ENCODE measurements around the gene PSMA6.
"Not testable (repeated sequence)": the region's sequence is repeated elsewhere in the genome, so short reads cannot be mapped to it uniquely, and the experiment has no call there.

PSMA6 gene

DNA sequence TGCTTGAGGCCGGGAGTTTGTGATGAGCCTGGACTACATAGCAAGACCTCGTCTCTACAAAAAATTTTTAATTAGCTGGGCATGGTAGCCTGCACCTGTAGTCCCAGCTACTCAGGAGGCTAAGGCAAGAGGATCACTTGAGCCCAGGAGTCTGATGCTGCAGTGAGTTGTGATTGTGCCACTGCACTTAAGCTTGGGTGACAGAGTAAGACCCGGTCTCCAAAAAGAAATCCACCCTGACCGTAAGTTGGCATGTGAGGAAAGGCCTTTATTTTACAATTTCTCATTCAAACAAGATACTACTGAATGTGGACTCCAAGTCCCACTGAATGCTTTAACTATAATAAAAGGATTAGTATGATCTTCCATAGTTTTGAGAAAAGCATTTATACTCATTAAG, 27.3 kb downstream of the PSMA6 start:
- ATAC-seq (ENCODE audit: low read depth) (no peak), DNase-seq (ENCODE audit: low spot score in 2 of 2) (no peak)
- Mint-ChIP-seq H3K9me3 (no peaks in the 10 kb centered on the region), H3K4me1 (no peaks in the 10 kb centered on the region), H3K27ac (no peak overlapping the region), H3K27me3 (no peaks in the 10 kb centered on the region), H3K4me3 (no peak overlapping the region), H3K36me3 (peaks cover 14% of the 10 kb centered on the region)

GRCh38 chr14:35320472-35320871, 28.3 kb downstream of the PSMA6 start:
- H3K4me3 Mint-ChIP-seq: no peak overlapping the region
- no peaks in the 10 kb centered on the region for H3K27me3 Mint-ChIP-seq
- no peak for DNase-seq (ENCODE audit: low spot score in 2 of 2)
- no peak overlapping the region for H3K27ac Mint-ChIP-seq
- H3K36me3 Mint-ChIP-seq: peaks cover 6% of the 10 kb centered on the region
- ATAC-seq (ENCODE audit: low read depth): no peak
- no peaks in the 10 kb centered on the region for H3K9me3 Mint-ChIP-seq
- H3K4me1 Mint-ChIP-seq: no peaks in the 10 kb centered on the region

GRCh38 chr14:35326375-35326774, 34.2 kb downstream of the PSMA6 start:
- no peaks in the 10 kb centered on the region for H3K9me3 Mint-ChIP-seq
- no peaks in the 10 kb centered on the region for H3K36me3 Mint-ChIP-seq
- ATAC-seq (ENCODE audit: low read depth) (no peak), DNase-seq (ENCODE audit: low spot score in 2 of 2) (no peak)
- no peaks in the 10 kb centered on the region for H3K27me3 Mint-ChIP-seq
- H3K4me1 Mint-ChIP-seq: no peaks in the 10 kb centered on the region
- H3K27ac Mint-ChIP-seq: no peak overlapping the region
- no peak overlapping the region for H3K4me3 Mint-ChIP-seq

DNA sequence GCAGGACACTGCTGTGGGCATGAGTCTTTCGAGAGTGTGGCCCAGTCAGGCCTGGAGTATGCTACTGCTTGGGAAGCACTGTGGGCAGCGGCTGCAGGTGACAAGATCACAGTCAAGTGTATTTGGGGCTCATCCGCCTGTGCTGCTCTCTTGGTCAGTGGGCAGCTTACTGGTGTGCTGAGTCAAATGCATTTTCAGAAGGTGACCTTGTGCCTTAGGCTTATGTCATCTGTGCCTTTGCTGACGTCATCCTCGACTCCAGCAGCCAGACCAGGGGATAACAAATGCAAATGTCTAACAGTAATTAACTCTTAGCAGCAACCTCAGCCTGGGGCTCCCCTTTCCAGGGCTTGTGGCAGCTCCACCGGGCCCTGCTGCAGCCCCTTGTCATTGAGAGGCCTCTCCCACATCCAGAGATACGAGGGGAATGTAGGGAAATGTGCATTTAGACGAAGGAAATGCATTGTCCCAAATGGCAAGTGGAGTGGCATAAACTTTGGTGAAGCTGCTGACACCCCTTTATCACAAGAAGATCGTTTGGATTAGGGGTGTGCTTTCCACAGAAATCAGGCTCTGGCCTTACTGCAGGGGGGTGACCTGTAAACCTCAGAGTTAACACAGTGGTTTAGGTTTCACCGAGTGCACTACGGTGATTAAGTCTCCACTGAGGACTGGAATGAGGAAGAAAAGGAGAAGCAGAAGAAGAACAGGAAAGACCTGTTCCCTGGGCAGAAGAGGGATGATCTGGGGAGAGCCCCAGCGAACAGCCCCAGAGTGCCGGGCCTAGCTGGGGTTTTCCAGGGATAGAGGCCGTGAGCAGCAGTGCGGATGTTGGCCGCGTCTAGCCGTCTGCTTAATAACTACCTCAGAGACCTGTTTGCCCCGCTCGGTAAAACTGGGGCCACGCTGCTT, 39.7 kb downstream of the PSMA6 start:
- no peaks in the 10 kb centered on the region for H3K36me3 Mint-ChIP-seq
- no peak overlapping the region for H3K4me3 Mint-ChIP-seq
- no peaks in the 10 kb centered on the region for H3K9me3 Mint-ChIP-seq
- peaks cover 15% of the 10 kb centered on the region for H3K4me1 Mint-ChIP-seq
- no peaks in the 10 kb centered on the region for H3K27me3 Mint-ChIP-seq
- no peak for DNase-seq (ENCODE audit: low spot score in 2 of 2)
- peak overlapping the region; percentile 45 for H3K27ac Mint-ChIP-seq
- ATAC-seq (ENCODE audit: low read depth): peak; percentile 78

DNA sequence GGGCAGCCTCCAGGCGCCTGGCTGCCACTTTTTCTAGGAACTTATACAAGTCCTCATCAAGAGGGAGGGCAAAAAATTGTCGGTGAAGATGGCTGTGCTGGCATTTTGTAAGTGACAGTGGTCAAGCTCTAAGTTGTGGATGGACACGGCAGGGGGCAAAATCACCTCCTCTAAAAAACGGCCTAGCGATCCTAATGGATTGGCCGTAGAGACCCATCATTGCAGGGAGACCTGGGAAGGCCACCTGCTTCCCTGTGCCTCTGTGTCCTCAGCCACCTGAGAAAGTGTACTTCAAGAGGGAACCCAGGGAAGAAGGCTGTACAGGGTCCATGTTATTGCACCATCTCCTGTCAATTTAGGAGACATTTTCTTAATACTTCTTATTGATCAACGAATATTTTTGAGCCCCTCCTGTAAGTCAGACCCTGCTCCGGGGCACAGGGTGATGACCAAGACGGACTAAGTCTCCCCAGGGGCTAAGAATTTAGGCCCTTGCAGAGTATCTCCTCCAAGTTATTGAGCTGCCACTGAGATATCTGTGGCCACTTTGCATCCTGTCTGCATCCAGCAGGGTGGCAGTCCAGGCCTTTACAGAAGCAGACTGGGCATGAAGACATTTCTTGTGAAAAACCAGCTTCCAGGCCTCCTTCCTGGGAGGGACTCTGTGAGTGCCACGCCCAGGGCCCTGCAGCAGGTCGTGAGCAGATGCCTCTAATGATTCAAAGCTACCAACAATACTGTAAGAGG, 40.5 kb downstream of the PSMA6 start:
- Mint-ChIP-seq H3K27me3 (no peaks in the 10 kb centered on the region), H3K9me3 (no peaks in the 10 kb centered on the region), H3K27ac (peak overlapping the region; percentile 45), H3K4me1 (peaks cover 15% of the 10 kb centered on the region), H3K36me3 (no peaks in the 10 kb centered on the region), H3K4me3 (peak overlapping the region; percentile 8)
- DNase-seq (ENCODE audit: low spot score in 2 of 2) (no peak), ATAC-seq (ENCODE audit: low read depth) (no peak)

DNA sequence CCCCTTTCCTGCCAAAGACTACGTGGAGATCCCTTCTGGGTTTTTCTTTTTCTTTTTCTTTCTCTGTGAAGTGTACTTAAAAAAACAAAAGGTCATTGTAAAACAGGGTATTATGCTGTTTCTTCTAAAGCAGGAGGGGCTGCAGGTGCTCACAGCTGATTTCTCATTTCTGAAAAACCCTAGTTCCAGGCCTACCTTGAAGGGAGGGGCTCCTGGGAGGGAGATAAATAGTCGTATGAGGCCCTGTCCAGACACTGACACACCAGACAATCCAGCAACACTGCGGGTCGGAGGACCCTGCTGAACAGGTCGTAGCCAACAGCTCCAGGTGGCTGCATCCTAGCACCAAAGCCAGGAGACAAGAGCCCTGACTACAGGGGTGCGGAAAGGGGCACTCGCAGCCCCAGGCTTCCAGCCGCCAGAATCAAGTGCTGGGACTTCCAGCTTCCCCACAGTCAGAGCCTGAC, 41.1 kb downstream of the PSMA6 start:
- Mint-ChIP-seq H3K9me3 (no peaks in the 10 kb centered on the region), H3K4me1 (peaks cover 15% of the 10 kb centered on the region), H3K27me3 (no peaks in the 10 kb centered on the region), H3K36me3 (no peaks in the 10 kb centered on the region), H3K27ac (peak overlapping the region; percentile 45), H3K4me3 (peak overlapping the region; percentile 8)
- DNase-seq (ENCODE audit: low spot score in 2 of 2): no peak
- ATAC-seq (ENCODE audit: low read depth): no peak

GRCh38 chr14:35333797-35334743, 41.9 kb downstream of the PSMA6 start:
- peaks cover 15% of the 10 kb centered on the region for H3K4me1 Mint-ChIP-seq
- no peaks in the 10 kb centered on the region for H3K36me3 Mint-ChIP-seq
- H3K27ac Mint-ChIP-seq: no peak overlapping the region
- DNase-seq (ENCODE audit: low spot score in 2 of 2) (no peak), ATAC-seq (ENCODE audit: low read depth) (no peak)
- H3K9me3 Mint-ChIP-seq: no peaks in the 10 kb centered on the region
- no peaks in the 10 kb centered on the region for H3K27me3 Mint-ChIP-seq
- no peak overlapping the region for H3K4me3 Mint-ChIP-seq

- Mint-ChIP-seq H3K9me3 (no peaks in the 10 kb centered on the region), H3K27me3 (no peaks in the 10 kb centered on the region), H3K4me1 (peaks cover 27% of the 10 kb centered on the region), H3K36me3 (no peaks in the 10 kb centered on the region), H3K4me3 (no peak overlapping the region), H3K27ac (no peak overlapping the region)
- ATAC-seq (ENCODE audit: low read depth): no peak
- no peak for DNase-seq (ENCODE audit: low spot score in 2 of 2)
These were observed 43.4 kb downstream of the PSMA6 start for GRCh38 chr14:35335388-35336092.

DNA sequence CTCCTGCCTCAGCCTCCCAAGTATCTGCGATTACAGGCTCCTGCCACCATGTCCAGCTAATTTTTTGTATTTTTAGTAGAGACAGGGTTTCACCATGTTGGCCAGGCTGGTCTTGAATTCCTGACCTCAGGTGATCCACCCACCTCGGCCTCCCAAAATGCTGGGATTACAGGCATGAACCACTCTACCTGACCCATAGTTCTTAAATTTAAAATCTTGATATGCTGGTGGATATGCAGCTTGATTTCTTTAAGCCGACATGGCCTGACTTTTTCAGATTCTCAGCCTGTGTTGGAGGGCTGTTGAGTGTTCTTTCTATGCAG, 44.0 kb downstream of the PSMA6 start:
- not testable (repeated sequence) for H3K4me3 Mint-ChIP-seq; ATAC-seq (ENCODE audit: low read depth); H3K27ac Mint-ChIP-seq; H3K36me3 Mint-ChIP-seq; H3K27me3 Mint-ChIP-seq; H3K9me3 Mint-ChIP-seq; DNase-seq (ENCODE audit: low spot score in 2 of 2)
- H3K4me1 Mint-ChIP-seq: peaks cover 27% of the 10 kb centered on the region

DNA sequence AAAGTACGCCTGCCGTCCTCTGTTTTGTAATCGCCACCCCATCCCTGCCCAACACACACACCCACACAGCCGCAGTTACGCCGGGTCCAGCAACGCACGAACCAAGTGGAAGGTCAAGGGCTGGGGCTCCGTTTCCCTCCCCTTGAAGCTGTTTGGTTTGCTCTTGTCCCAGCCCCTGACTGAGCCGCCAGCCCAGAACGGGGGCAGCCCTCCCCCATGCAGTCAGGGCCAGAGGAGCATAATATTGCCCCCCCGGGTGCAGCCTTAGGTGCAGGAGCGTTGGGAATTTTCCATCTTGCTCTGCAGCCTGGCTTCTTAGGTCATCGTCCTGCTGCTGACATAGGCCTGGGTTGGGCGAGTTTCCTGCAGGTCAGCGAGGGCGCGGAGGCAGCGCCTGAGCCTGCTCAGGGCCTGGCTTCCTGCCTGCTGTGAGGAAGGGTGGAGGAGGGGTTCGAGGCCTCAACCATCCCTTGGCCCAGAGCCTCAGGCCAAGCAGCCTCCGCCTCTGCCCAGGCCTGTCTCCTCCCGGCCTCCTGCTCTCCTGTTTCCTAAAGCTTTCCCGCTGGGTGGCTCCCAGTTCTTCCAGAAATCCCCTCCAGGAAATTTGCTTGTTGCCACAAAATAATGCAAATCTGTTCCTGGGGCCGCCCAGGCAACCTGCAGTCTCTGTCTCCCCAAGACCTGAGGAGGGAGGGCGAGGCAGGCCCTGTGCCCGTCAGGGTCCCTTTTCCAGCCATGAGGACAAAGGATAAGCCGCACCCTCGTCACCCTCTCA, 44.5 kb downstream of the PSMA6 start:
- Mint-ChIP-seq H3K36me3 (no peaks in the 10 kb centered on the region), H3K4me3 (no peak overlapping the region), H3K27me3 (no peaks in the 10 kb centered on the region), H3K9me3 (no peaks in the 10 kb centered on the region), H3K27ac (no peak overlapping the region), H3K4me1 (peaks cover 25% of the 10 kb centered on the region)
- DNase-seq (ENCODE audit: low spot score in 2 of 2) (no peak), ATAC-seq (ENCODE audit: low read depth) (no peak)

- Mint-ChIP-seq H3K27ac (no peak overlapping the region), H3K4me3 (no peak overlapping the region), H3K9me3 (no peaks in the 10 kb centered on the region), H3K36me3 (no peaks in the 10 kb centered on the region), H3K27me3 (no peaks in the 10 kb centered on the region), H3K4me1 (peaks cover 16% of the 10 kb centered on the region)
- DNase-seq (ENCODE audit: low spot score in 2 of 2) (no peak), ATAC-seq (ENCODE audit: low read depth) (no peak)
These were observed 45.4 kb downstream of the PSMA6 start for GRCh38 chr14:35337269-35338255.

Data from memory B cell (primary cell).